GM18861 (cell line): ENCODE results near the gene VSX1.

Experiments
- ATAC-seq: cut with Tn5 transposase; IDR thresholded peaks from one replicate; pipeline ENCODE4 v1.9.1; 2021; ENCODE audit not compliant: unreplicated experiment

The VSX1 gene

GRCh38 chr20:25066386-25066785, 15.6 kb downstream of the VSX1 start:
- ATAC-seq: no peak

- ATAC-seq: no peak
Observed at GRCh38 chr20:25065625-25066338, 16.2 kb downstream of the VSX1 start.

- no peak for ATAC-seq
Observed at GRCh38 chr20:25065072-25065624, 16.8 kb downstream of the VSX1 start.

- no peak for ATAC-seq
Observed at GRCh38 chr20:25064561-25065071, 17.3 kb downstream of the VSX1 start.

GRCh38 chr20:25063981-25064380, 18.0 kb downstream of the VSX1 start:
- ATAC-seq: no peak

GRCh38 chr20:25063546-25063945, 18.4 kb downstream of the VSX1 start:
- ATAC-seq: no peak

GRCh38 chr20:25062841-25063240, 19.1 kb downstream of the VSX1 start:
- no peak for ATAC-seq

- no peak for ATAC-seq
Observed at GRCh38 chr20:25061821-25062530, 20.0 kb downstream of the VSX1 start.

- no peak for ATAC-seq
Observed at GRCh38 chr20:25061103-25061799, 20.7 kb downstream of the VSX1 start.

- ATAC-seq: no peak
Observed at GRCh38 chr20:25059866-25060465, 22.0 kb downstream of the VSX1 start.

GRCh38 chr20:25058847-25059810, 22.8 kb downstream of the VSX1 start:
- no peak for ATAC-seq

GRCh38 chr20:25058051-25058846, 23.7 kb downstream of the VSX1 start, which contains the start of gene ACSS1:
Gene ACSS1, minus strand, starts transcription at chr20:25058139. Its CDS starts 37 bp downstream, at chr20:25058102.
- peak; percentile 52 for ATAC-seq

- peak; percentile 4 for ATAC-seq
Observed at GRCh38 chr20:25057234-25058050, 24.5 kb downstream of the VSX1 start.

- ATAC-seq: no peak
Observed at GRCh38 chr20:25056690-25057233, 25.2 kb downstream of the VSX1 start.

GRCh38 chr20:25055711-25056495, 26.0 kb downstream of the VSX1 start:
- ATAC-seq: no peak

GRCh38 chr20:25054995-25055629, 26.8 kb downstream of the VSX1 start:
- ATAC-seq: no peak
